GM20431 (cell line): ENCODE results near the gene RRAD.
"Not testable (repeated sequence)": the region's sequence is repeated elsewhere in the genome, so short reads cannot be mapped to it uniquely, and the experiment has no call there.

Experiments used
- in situ Hi-C: fragments of 300-500 bp; cut with MseI, MboI; formaldehyde crosslinking; loops from one replicate; pipeline ENCODE4 v1.15.0; 2020; ENCODE audit warnings: low sequenced_read_pairs; ENCODE audit not compliant: unreplicated experiment

The RRAD gene

DNA sequence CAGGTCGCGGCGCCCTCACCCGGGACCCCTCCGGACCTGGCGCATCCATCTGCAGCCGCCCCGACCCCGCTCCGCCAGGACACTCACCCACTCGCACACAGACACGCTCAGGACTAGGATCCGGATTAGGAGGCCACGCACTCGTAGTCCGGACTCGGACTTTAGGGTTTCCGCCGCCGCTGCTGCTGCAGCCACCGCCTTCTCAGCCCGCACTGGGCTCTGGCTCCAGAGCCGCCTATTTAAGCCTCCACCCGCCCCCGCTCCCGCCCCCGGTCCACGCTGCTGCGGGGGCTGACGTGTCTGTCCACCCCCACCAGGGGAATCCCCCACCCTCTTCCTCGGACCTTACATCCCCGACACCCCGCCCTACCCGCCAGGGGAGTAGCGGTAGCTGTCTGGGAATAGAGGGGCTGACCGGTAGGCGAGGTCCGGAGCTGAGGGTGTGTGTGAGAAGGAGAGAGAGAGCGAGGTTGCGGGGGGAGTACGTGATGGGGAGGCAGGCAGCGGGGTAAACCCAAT is at the start of gene RRAD:
TSS of gene RRAD (minus strand) at position 214 of the 519 bp plus-strand sequence. CDS start 356 bp downstream, outside the sequence.
- in situ Hi-C loops, result no loop called here

DNA sequence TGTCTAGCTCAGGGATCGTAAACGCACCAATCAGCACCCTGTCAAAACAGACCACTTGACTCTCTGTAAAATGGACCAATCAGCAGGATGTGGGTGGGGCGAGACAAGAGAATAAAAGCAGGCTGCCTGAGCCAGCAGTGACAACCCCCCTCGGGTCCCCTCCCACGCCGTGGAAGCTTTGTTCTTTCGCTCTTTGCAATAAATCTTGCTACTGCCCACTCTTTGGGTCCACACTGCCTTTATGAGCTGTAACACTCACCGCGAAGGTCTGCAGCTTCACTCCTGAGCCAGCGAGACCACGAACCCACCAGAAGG is 49.6 kb upstream of the RRAD start:
- in situ Hi-C loops, result not testable (repeated sequence)

- in situ Hi-C loops, result not testable (repeated sequence)
These were observed 49.0 kb upstream of the RRAD start for GRCh38 chr16:66974156-66974931.

DNA sequence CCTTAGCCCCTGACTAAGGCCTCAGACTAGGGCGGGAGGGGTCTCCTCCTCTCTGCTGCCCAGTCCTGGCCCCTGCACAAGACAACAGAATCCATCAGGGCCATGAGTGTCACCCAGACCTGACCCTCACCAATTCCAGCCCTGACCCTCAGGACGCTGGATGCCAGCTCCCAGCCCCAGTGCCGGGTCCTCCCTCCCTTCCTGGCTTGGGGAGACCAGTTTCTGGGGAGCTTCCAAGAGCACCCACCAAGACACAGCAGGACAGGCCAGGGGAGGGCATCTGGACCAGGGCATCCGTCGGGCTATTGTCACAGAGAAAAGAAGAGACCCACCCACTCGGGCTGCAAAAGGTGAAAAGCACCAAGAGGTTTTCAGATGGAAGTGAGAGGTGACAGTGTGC is 48.4 kb upstream of the RRAD start:
- in situ Hi-C loops, result no loop called here

- in situ Hi-C loops, result no loop called here
These were observed 47.6 kb upstream of the RRAD start for GRCh38 chr16:66972983-66973382.

DNA sequence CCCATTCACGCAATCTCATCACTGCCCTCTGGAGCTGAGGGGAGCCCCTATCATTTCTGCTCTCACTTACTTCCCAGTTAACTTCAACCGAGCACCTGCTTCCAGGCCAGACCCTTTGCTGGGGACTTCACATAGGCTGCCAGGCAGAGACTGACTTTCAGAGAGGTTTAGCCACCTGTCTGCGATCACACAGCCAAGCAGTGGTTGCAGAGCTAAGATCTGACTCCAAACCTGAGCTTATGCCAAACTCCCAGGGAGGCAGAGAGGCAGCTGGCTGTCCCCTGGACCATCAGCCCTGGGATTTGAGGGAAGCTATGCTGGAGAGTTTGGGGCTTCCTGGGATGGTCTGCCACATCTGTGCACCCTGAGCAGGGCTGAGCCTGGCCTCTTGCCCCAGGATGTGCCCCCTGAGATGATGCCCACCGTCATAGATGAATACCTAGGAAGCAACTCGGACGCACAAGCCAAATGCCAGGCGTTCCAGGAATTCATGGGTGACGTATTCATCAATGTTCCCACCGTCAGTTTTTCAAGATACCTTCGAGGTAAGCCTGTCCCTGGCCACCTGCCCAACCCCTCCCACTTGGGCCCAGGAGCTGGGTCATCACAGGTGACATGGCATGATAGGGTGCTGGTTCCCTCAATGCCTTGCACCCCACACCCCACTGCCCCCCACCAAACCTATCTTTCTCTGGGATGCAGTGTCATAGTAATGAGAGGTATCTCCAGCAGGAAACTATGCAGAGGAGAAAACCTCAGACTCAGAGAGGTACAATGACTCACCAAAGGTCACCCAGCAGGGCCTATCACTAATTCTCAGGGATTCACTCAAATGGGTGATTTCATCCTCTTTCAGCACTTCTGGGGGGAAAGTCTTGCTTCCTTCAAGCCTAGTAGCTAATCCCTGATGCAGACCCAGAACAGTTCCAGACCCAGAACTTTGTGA is 45.7 kb upstream of the RRAD start:
- in situ Hi-C loops, result no loop called here

DNA sequence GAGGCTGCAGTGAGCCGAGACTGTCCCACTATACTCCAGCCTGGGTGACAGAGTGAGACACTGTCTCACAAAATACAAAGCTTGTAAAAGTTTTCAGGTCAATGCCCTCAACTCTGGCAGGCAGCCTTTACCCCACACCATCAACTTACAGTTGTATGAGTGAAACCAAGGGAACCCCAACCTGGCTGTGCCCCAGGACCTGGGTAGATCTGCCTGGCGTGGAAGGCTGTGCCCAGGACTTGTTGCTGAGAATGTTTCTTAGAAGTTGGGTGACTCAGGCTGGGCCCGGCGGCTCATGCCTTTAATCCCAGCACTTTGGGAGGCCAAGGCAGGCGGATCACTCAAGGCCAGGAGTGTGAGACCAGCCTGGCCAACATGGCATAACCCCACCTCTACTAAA is 43.5 kb upstream of the RRAD start:
- in situ Hi-C loops, result no loop called here

- in situ Hi-C loops, result no loop called here
These were observed 38.7 kb upstream of the RRAD start for GRCh38 chr16:66964049-66964448.

DNA sequence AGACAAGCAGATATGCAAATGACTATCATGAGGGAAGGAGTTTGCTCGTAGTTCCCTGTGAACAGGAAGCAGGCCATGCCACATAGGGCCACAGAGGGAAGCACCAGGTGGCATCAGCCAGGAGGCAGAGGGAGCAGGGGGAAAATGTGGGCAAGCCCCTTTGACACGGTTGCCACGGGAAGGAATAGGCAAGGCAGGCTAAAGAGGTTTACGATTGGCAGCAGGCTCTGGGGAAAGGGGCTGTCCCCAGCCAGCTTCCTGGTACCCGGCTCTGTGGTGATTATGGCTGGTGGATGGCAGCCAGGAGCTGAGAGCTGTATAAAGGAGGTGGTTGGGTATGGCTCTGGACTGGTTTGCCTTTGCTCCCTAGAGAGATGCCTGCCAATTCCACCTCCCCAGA is 36.6 kb upstream of the RRAD start:
- in situ Hi-C loops, result no loop called here

DNA sequence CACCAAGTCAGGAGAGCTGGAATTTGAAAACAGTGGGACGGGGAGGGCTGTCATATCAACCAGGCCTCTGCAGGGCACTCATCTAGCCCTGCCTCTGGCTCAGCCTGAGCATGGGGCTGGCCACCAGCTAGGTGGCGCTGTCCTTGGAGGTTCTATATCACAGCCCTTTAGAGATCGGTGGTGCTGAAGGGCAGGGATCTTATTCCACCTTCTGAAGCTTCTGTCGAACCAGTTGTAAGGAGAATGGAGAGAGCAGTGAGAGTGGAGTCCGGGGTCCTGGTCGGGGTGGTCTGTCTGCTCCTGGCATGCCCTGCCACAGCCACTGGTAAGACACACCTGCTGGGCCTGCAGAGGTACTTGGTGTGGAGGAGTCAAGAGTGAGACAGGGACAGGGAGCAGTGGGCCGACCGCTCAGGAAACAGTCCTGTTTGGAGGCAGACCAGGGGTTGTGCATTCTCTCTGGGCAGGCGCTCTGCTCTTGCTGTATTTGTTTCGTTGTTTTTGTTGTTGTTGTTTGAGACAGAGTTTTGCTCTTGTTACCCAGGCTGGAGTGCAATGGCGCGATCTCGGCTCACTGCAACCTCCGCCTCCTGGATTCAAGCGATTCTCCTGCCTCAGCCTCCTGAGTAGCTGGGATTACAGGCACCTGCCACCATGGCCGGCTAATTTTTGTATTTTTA is 35.9 kb upstream of the RRAD start, which contains the start of gene CES3:
TSS of gene CES3 (plus strand) at position 202 of the 680 bp plus-strand sequence. CDS start at position 244, 42 bp downstream.
- in situ Hi-C loops, result no loop called here

GRCh38 chr16:66960270-66960669 is 34.9 kb upstream of the RRAD start:
- in situ Hi-C loops, result no loop called here

DNA sequence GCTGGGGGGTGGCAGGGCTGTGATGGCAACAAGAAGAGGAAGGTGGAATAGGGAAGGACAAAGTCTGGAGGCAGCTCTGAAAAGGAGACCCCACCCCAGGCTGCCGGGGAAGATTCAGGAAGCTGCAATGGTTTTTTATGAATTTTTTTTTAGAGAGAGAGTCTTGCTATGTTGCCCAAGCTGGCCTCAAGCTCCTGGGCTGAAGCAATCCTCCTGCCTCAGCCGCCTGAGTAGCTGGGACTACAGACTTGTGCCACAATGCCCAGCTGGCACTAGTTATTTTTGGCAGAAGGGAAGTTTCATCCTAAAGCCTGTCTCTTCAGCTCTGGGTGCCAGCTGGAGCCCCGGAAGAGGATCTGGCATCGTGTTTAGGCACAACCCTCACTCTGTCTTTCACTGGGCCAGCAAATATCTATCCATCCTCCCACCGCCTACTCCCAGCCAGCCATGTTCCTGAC is 34.4 kb upstream of the RRAD start:
- in situ Hi-C loops, result no loop called here

- in situ Hi-C loops, result no loop called here
These were observed 33.7 kb upstream of the RRAD start for GRCh38 chr16:66958857-66959703.

GRCh38 chr16:66956154-66956457 is 30.8 kb upstream of the RRAD start:
- in situ Hi-C loops, result not testable (repeated sequence)

- in situ Hi-C loops, result not testable (repeated sequence)
These were observed 30.2 kb upstream of the RRAD start for GRCh38 chr16:66955363-66956153.

GRCh38 chr16:66954097-66954659 is 28.8 kb upstream of the RRAD start:
- in situ Hi-C loops, result no loop called here

DNA sequence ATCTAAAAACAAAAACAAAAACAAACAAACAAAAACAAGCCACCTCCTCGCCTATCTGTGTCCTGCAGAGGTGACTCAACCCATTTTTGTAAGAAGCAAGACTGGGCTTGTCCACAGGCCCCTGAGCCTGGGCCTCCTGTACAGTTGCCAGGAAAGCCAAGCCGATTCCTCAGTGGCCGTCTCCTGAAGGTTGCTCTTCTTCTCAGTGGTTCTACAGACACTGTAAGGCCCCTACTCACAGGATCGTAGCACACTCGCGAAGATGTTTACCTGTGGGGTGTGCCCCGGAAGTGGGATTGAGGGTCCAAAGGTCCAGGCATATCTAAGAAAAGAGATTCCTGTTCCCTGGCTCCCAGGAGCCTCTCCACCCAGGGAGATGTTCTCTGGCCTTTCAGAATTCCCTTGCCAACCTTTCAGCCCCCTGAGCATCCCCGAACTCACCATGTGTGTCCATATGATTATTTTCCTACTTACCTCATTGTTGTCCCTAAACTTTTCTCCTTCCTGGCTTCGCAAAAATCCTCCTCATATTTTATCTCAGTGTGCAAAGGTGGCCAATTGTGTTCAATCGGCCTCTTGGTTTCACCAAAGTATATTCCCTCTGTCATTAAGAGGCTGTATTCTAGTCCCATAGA is 28.2 kb upstream of the RRAD start:
- in situ Hi-C loops, result no loop called here
